Right kidney (tissue), 1 donor: ENCODE data around the gene STAT3.
"Not testable (repeated sequence)": the region's sequence is repeated elsewhere in the genome, so short reads cannot be mapped to it uniquely, and the experiment has no call there.

Source experiments
- DNase-seq: peaks from one replicate; pipeline ENCODE4 v3.0.0-alpha.2; 2016

STAT3 gene

DNA sequence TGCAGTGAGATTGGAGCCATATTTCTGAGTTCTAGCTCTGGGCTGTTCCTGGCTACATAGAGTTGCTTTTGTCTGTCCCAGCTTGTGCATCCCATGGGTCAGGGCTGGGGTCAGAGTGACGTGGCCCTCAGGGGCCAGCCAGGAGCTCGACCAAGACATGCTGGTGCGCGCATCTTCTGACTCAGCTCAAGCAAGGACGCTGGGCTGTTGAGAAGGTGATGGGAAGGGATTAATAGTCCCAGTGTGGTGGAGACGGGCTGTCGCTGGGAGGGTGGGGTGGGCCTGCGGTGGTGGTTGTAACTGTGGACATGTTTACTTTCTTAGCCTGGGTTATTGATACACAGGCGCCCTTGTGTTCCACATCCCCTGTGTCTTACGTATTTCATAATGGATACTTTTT is 90.5 kb downstream of the STAT3 start:
- DNase-seq: not testable (repeated sequence)

DNA sequence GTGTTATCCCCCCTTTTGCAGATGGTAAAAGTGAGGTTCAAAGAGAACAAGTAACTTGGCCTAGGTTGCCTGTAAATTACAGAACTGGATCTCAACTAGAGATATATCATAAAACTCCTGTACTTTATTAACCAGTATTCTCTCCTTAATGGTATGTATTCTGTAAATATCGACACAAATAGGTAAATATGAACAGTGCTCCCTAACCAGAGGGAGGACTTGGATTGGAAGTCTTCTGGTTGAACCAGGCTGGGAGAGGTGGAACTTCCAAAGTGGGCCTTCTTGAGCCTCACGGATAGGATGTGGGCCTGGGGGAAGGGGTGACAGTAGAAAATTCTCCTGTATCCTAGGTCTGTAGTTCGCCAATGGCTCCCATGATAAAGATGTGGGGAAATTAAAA is 92.2 kb downstream of the STAT3 start:
- no peak for DNase-seq

DNA sequence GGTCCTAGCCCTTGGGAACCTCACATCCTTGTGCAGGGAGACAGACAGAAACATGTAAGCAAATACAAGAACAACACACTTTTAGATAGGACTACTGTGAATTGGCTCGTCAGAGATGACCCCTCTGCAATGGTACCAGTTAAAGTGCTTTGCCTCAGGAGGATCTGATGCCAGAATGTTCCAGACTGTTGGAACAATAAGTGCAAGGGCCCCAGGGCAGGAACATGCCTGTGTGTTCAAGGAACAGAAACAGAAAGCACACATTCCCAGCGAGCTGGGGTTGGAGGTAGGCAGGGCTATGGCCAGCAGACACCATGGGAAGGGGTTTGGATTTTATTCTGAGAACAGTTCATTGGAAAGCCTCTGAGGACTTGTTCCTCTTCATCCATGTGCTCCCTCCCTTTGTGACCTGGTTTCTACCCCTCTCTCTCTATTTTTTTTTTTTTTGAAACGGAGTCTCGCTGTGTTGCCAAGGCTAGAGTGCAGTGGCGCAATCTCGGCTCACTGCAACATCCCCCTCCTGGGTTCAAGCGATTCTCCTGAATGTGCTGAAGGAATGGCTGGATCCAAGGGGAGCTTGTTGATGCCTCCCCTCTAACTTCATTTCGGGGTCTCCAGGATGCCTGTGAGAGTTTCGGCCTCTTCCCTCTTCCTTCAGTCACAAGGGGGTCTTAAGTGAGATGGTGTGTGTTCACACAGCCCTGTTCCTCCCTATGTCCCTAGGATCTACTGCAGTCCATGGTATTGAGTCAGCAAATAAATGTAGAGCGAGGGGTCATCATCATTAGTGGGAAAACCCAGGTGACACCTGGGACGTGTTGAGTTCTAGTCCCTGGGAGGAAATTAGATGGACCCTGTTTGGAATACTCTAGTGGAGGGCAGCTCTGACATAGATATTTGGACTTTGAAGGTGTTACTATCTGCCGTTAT is 93.5 kb downstream of the STAT3 start:
- DNase-seq: no peak

DNA sequence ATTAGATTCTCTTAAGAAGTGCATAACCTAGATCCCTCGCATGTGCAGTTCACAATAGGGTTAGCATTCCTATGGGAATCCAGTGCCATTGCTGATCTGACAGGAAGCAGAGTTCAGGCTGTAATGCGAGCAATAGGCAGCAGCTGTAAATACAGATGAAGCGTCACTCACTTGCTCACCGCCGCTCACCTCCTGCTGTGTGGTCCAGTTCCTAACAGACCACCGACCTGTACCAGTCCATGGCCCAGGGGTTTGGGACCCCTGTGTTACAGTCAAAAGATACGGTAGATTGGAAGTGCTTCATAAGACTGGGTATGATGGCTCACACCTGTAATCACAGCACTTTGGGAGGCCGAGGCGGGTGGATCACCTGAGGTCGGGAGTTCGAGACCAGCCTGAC is 97.1 kb downstream of the STAT3 start:
- DNase-seq: no peak

DNA sequence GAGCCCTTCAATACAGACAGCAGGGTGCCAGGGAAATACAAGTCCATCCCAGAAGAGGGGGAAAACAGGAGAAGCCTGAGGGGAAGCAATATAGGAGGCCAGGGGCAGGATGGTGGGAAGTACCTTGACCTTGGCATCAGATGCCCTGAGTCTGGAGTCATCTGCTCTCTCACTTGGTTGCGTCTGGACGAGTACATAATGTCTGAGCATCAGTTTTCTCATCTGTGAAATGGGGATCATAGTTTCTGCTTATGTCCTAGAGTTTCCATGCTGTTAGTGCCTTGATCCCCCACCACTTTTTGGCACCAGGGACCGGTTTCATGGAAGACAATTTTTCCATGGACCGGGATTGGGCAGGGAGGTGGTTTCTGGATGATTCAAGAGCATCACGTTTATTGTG is 97.7 kb downstream of the STAT3 start:
- no peak for DNase-seq

DNA sequence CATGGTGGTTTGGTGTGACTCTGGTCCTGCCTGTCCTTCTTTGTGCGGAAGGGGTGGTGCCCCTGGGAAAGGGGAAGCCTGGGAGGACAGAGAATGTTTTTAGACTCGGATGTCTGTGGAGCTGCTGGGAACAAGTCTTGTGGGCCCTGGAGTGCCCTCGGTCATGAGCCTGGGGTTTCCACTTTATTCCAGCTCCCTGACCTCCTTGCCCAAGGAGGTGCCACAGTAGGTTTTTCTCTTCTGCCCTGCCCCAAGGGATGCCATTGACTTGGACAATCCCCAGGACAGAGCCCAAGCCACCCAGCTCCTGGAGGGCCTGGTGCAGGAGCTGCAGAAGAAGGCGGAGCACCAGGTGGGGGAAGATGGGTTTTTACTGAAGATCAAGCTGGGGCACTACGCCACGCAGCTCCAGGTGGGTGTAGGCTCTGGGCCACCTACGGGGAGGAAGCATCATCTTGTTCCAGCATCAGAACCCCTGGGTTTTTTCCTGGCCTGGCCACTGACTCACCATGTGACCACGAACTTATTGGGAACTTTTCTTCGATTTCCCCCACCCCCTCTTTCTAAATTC is 98.5 kb downstream of the STAT3 start:
- DNase-seq: no peak

DNA sequence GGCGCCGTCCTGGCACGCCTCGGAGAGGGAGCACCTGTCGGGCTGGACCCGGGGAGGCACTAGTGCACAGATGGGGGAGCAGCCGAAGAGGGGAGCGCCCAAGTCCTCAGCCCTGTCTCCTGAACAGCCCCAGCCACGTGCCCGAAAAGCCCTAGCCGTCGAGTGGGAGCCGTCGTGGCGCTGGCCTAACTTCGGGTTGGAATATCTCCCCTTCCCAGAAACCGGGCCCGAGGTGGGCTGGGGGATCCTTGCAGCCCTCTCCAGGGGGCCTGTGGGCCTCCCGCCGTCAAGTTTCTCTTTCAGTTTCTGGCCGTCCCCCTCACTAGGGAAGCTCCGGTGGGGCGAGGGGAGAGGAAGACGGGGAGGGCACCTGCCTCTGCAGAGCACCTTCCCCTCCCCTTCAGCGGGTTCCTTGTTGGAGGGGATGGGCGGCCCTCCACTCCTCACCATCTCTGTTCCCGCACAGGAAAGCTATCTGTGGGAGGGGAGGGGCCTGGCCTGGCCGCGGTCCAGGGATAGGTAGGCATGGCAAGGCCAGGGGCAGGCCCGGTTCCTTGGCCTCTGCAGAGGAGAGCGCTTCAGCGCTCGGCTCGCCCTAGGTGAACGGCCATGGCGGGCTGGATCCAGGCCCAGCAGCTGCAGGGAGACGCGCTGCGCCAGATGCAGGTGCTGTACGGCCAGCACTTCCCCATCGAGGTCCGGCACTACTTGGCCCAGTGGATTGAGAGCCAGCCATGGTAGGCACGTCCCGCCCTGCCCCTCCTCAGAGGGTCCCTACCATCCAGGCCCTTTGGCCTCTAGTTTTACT is 99.2 kb downstream of the STAT3 start:
- DNase-seq: peak; percentile 44

DNA sequence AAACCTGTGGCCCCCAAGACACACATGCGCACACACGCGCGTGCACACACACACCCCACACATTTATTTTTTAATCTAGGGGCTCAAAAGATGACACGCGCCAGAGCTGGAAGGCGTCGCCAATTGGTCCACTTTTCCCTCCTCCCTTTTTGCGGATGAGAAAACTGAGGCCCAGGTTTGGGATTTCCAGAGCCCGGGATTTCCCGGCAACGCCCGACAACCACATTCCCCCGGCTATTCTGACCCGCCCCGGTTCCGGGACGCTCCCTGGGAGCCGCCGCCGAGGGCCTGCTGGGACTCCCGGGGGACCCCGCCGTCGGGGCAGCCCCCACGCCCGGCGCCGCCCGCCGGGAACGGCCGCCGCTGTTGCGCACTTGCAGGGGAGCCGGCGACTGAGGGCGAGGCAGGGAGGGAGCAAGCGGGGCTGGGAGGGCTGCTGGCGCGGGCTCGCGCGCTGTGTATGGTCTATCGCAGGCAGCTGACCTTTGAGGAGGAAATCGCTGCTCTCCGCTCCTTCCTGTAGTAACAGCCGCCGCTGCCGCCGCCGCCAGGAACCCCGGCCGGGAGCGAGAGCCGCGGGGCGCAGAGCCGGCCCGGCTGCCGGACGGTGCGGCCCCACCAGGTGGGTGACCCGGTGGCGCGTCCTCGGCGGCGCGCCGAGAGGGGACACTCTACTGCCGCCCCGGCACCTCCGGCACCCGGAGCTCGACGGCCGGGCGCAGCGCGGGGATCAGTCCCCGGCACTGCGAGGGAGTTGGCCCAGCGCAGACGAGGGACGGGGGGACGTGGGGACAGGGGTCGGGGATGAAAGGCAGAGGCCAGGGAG is 100.1 kb downstream of the STAT3 start, which contains the start of gene STAT5A:
Gene STAT5A (plus strand): TSS at position 522 of the 826 bp plus-strand sequence. CDS start 914 bp downstream, outside the sequence.
- peak; percentile 67 for DNase-seq

DNA sequence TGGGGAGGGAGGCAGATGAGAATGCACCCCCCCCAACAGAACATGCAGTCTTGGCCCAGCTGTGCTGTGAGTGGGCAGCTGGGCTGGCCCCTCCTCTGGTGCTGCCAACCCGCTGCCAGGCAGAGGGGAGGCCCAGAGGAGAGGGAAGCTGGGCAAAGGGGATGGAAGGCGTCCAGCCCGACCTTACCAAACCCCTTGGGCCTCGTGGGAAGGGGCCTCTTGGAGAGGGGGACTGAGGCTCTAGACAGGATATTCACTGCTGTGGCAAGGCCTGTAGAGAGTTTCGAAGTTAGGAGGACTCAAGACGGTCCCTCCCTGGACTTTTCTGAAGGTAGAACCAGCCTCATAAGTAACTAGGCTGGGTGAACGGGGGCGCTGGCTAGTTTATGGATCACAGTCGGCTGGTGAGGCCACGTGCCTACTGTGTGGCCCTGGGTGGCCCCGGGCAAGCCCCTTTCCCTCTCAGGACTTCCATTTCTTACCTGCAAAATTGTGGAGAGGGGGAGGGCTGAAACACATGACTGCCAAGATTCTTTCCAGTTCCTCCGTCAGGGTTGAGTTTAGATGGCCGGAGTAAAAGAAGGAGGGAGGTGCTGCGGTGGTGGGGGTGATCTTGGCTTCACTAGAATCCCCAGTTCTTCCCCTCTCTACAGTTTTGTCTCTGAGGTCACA is 100.8 kb downstream of the STAT3 start:
- DNase-seq: peak; percentile 38

DNA sequence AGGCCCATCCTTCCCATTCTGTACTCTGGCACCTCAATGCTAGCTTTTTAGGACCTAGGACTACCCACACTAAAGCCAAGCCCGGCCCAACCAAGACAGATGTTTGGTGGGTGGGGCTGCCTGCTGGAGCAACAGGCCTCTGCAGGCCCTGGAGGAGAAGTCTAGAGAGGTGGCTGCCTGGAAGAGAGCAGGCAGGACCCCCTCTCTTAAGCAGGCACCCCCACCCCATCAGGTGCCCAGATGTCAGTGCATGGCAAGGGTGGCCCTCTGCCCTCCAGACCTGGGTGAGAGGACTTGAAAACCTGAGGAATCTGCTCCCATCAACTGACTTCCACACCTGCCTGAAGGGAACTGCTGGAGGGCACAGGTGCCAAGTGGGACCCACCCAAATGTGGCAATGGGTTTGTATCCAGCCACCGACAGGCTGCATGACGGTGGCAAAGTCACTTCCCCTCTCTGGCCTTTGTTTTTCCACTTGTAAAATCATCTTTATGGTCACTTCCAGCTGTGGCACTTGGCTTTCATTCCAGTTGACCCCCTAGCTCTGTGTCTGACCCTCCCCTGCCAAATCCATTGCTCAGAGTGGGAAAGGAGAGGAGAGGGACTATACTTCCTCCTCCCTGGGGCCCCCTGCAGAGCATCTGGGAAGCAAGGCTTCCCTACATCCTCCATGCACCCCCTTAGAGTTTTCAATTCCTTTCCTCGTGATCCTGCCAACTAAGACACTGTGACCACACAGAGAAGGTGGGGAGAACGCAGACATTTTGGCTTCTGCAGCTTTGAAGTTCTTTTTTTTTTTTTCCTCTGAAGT is 101.6 kb downstream of the STAT3 start:
- no peak for DNase-seq

DNA sequence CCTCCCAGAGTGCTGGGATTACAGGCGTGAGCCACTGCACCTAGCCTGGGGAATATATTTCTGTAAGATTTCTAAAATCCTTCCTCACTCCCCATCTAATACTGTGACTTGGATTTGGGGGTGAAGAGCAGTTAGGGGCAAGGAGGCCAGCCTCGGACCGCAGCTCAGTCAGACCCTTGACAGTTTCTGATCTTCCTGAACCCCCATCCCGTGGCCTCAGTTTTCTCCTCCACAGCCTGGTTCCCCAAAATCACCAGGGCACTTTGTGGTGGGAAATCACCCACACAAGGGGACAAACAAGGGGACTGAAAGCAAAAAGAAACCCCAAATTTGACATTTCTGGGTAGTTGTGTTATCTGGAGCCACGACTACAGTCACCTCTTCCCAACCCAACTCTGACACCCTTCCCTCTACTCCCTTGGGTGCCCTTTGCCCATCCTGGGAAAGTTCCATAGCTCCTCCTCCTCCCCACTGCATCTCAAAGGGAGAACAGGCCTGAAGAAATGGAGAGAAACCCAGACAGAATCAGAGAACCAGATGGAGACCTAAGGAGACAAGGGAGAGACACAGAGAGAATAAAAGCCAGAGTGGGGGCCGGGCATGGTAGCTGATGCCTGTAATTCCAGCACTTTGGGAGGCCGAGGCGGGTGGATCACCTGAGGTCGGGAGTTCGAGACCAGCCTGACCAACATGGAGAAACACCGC is 102.7 kb downstream of the STAT3 start:
- DNase-seq: no peak

DNA sequence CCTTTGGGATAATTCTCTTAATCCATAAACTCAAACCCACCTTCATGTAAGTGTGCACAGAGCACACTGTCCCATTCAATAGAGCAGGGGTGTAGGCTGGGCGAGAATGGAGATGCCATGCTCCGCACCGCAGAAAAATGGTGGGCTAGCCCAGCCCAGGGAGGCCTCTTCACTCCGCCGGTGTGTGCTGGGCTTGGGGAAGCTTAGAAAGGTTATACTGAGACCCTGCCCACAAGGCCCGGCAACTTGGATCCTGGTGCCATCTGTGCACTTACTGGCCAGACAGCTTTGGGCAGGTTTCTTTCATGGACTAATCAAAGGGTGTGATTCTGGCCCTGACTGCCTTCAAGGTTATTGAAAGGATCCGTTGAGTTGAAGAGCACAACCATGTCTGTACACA is 103.7 kb downstream of the STAT3 start:
- no peak for DNase-seq

DNA sequence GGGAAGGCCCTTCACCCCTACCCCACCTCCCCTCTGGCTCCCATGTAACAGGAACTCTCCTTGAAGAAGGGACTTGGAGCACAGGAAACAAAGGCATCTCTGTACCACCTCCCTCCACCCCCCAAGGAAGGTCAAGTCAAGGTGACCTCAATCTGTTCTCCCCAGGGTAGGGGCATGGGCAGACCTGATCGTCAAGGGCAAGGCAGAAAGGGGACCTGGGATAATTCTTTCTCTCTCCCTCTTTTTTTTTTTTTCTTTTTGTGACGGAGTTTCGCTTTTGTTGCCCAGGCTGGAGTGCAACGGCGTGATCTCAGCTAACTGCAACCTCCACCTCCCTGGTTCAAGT is 104.2 kb downstream of the STAT3 start:
- DNase-seq: no peak

DNA sequence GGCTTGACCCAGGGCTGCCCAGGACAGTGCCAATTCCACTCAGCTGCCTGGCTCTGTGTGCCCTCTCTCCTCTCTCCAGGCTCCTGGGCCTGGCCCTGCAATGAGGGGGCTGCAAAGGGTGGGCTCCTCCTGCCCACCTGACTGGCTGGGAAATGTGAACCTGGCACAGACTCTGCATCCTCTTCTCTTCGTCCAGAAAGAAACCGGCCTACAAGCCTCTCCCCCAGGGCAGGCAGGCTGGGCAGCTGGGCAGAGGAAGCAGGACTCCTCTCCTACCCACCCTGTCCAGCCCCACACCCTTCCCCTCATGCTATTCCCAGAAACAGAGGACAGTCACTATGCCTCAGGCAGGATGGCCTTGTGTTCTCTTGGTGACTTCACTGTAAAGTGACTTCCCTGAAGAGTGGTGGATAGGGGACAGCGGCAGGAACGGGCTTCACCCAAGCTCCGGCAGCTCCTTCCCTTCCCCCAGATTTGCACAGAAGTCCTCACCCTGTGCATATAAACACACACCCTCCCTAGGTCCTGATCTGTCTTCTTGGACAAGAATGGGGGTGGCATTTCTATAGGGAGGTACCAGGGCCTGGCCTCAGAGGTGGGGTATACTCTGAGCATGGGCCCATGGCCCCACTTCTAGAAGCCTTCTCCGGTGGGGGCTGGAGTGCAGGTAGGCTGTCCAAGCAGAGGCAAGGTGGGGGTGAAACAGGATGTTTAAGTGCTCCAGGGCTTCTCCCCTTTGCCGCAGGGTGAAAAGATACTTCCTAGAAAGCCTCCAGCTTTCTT is 104.8 kb downstream of the STAT3 start:
- DNase-seq: no peak

DNA sequence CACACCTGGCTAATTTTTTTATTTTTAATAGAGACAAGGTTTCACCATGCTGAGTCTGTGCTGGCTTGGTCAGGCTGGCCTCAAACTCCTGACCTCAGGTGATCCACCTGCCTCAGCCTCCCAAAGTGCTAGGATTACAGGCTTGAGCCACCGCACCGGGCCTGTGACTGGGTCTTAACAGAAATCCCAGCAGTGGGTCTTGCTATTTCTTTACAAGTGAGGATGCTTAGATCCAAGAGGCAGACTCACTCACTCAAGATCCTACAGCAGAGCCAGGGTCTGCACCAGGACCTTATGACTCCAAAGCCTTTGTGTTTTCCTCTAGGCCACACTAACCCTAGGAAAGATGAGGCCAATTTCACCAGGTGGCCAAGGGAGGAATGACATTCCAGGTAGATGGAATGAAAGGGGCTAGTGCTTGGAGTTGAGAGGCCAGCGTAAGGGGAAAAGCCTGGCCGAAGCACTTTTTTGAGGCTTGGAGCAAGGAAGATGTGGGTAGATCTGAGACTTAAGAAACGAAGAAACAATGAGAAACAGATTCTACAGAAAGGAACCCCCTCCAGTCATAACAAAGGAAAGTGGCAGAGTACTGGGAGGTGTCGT is 105.7 kb downstream of the STAT3 start:
- no peak for DNase-seq

DNA sequence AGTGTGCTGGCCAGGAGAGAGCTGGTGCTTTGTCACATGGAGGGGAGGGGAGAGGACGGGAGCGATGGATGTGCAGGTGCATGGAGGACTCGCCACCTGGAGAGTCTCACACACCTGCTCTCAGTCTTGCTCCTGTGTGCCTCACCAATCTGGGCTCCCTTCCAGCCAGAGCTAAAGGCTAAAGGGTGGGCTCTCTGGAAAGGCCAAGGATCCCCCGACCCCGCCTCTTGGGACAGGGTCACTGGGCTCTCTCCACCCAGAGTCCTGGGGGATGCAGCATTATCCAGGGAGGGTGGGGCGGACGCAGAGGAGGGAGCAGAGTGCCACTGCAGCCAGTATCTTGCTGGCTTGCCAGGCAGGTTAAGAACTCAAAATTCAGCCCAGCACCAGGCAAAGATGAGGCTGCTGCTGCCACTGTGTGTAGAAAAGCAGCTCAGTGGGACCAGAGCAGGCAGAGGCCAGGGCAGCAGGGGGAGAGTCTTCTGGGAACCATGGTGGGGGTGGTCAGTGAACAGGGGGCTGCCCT is 106.6 kb downstream of the STAT3 start:
- no peak for DNase-seq

DNA sequence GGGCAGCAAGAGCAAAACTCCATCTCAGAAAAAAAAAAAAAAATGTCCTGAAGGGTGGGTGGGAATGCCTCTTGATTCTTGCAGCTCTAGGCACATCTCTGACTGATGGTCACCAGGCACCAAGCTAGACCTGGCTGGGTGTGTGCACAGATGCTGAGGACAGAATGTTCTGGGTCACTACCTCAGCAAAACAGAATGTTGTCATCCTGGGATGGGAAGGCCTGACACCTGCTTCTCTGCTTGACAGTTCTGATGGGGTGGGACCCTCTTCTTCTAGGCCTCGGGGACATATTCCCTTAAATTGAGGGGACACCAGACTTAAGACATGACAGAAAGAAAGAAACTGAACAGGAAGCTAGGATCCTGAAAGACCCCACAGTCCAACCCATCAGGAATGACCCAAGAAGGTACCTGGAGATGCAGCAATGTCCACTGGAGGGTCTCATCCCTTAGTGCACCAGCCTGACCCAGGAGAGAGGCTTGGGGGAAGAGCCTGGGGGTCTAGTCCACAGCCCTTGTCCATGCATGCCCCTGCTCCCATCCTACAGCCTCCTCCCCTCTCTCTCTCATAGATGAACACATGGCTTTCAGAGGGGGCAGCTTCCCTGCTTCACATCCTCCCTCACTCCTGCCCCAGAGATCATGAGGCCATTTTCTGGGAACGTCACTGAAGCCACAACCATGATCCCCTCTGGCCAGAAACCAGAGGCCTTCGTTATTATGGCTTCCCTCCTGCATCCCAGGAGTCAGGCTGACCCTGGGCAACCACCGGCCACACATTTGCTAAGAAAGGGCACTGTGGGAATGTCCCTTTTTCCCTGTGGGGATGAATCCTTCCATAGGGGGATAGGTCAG is 108.2 kb downstream of the STAT3 start:
- DNase-seq: no peak

DNA sequence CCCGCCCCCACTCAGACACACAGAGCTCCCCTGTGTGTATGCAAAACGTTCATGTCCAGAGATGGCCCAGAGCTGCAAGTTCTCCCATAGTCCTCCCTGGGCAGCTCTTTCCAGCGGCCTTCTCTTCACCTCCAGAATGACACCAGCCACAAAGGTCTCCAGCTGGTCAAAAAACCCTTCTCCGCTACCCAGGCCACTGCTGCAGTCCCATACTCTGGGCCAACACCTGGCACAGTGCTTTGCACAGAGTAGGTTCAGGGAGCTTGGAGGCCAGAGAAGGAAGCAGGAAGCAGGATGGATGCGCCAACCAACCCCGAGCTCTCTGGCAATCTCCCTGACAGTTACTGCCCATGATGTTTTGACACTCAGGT is 110.9 kb downstream of the STAT3 start:
- DNase-seq: no peak
